Chondrocyte (in vitro differentiated cells): ENCODE measurements around the gene AGO4. TPM values are rescaled to one million over a fixed set of nuclear protein-coding genes. Genes with fewer than 3 reads are reported as not detected.

ENCODE experiments used
- DNase-seq: peaks from one replicate; pipeline ENCODE4 v3.0.0; 2021; ENCODE audit warnings: mixed read lengths, low spot score
- H3K27ac Mint-ChIP-seq: one replicate; pipeline ENCODE4 v1.8.0; 2021; ENCODE audit warnings: mild to moderate bottlenecking, moderate library complexity, mixed read lengths; ENCODE audit not compliant: unreplicated experiment
- H3K27me3 Mint-ChIP-seq: 2 replicates; pipeline ENCODE4 v1.8.0; 2021; ENCODE audit warnings: low read depth, mixed read lengths
- H3K36me3 Mint-ChIP-seq: 2 replicates; pipeline ENCODE4 v1.8.0; 2021; ENCODE audit warnings: low read depth, mixed read lengths
- H3K4me1 Mint-ChIP-seq: 2 replicates; pipeline ENCODE4 v1.8.0; 2021; ENCODE audit warnings: low read depth, mild to moderate bottlenecking, mixed read lengths
- H3K4me3 Mint-ChIP-seq: one replicate; pipeline ENCODE4 v1.8.0; 2021; ENCODE audit warnings: mild to moderate bottlenecking, moderate library complexity, mixed read lengths; ENCODE audit not compliant: unreplicated experiment
- H3K9me3 Mint-ChIP-seq: 2 replicates; pipeline ENCODE4 v1.8.0; 2021; ENCODE audit warnings: low read depth, mixed read lengths
- CTCF ChIP-seq: fragments of 200-600 bp; sonication (generic); IDR thresholded peaks from 2 replicates; pipeline ENCODE4 v1.5.0; 2021; ENCODE audit warnings: antibody characterized with exemption, mild to moderate bottlenecking, moderate library complexity
- total RNA-seq: library from RNA; stranded (reverse); gene quantifications from 3 replicates; pipeline ENCODE4 v1.2.1, GENCODE V29; 2021

The AGO4 gene
- total RNA-seq, 1 donor from 2014 or later = 11.8 TPM

GRCh38 chr1:35857830-35858229 is 50.0 kb downstream of the AGO4 start:
- H3K4me3 Mint-ChIP-seq = no peak overlapping the region
- TF ChIP-seq CTCF = peak; percentile 70

GRCh38 chr1:35860696-35861095 is 52.9 kb downstream of the AGO4 start:
- no peaks in the 10 kb centered on the region for H3K9me3 Mint-ChIP-seq
- TF ChIP-seq CTCF = no peak
- H3K27ac Mint-ChIP-seq = no peak overlapping the region
- H3K36me3 Mint-ChIP-seq = no peaks in the 10 kb centered on the region
- H3K4me1 Mint-ChIP-seq = no peaks in the 10 kb centered on the region
- no peak overlapping the region for H3K4me3 Mint-ChIP-seq
- no peaks in the 10 kb centered on the region for H3K27me3 Mint-ChIP-seq
- DNase-seq = no peak

More at GRCh38 chr1:35857830-35858229, 50.0 kb downstream of the AGO4 start:
- no peak overlapping the region for H3K27ac Mint-ChIP-seq
- no peak for DNase-seq
- H3K27me3 Mint-ChIP-seq = no peaks in the 10 kb centered on the region
- H3K4me1 Mint-ChIP-seq = no peaks in the 10 kb centered on the region
- H3K36me3 Mint-ChIP-seq = peaks cover 9% of the 10 kb centered on the region
- no peaks in the 10 kb centered on the region for H3K9me3 Mint-ChIP-seq

GRCh38 chr1:35863136-35863535 is 55.3 kb downstream of the AGO4 start:
- no peak for TF ChIP-seq CTCF
- Mint-ChIP-seq H3K36me3 (no peaks in the 10 kb centered on the region), H3K4me3 (no peak overlapping the region), H3K27ac (no peak overlapping the region), H3K27me3 (no peaks in the 10 kb centered on the region), H3K4me1 (no peaks in the 10 kb centered on the region), H3K9me3 (no peaks in the 10 kb centered on the region)
- DNase-seq = no peak

- Mint-ChIP-seq H3K4me1 (no peaks in the 10 kb centered on the region), H3K27ac (no peak overlapping the region), H3K36me3 (no peaks in the 10 kb centered on the region), H3K4me3 (no peak overlapping the region), H3K27me3 (no peaks in the 10 kb centered on the region), H3K9me3 (no peaks in the 10 kb centered on the region)
- no peak for TF ChIP-seq CTCF
- no peak for DNase-seq
These were observed 56.2 kb downstream of the AGO4 start for GRCh38 chr1:35863881-35864625.

- H3K9me3 Mint-ChIP-seq = no peaks in the 10 kb centered on the region
- H3K36me3 Mint-ChIP-seq = no peaks in the 10 kb centered on the region
- no peaks in the 10 kb centered on the region for H3K27me3 Mint-ChIP-seq
- TF ChIP-seq CTCF = no peak
- H3K4me3 Mint-ChIP-seq = no peak overlapping the region
- no peak overlapping the region for H3K27ac Mint-ChIP-seq
- DNase-seq = no peak
- no peaks in the 10 kb centered on the region for H3K4me1 Mint-ChIP-seq
These were observed 57.0 kb downstream of the AGO4 start for GRCh38 chr1:35864813-35865212.
